ENCODE data around the gene CRADD.

Gene CRADD

DNA sequence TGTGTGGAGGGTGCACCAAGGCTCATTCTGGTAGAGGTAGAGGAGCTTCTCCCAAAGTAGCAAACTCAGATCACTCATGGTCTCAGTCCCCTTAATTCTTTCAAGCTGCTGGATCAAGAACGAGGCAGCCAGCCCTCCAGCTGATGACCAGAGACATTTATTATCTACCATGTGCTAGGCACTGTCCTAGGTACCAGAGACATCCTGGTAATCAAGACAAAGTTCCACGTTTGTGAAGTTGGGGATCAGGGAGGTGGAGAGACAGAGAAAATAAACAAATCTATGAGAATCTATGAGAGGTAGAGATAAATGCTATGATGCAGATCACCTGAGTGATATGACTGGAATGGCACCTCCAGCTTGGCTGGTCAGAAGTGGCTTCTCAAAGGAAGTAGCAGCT is 130.2 kb downstream of the CRADD start:
- no peak for DNase-seq (ENCODE audit: low read depth)

DNA sequence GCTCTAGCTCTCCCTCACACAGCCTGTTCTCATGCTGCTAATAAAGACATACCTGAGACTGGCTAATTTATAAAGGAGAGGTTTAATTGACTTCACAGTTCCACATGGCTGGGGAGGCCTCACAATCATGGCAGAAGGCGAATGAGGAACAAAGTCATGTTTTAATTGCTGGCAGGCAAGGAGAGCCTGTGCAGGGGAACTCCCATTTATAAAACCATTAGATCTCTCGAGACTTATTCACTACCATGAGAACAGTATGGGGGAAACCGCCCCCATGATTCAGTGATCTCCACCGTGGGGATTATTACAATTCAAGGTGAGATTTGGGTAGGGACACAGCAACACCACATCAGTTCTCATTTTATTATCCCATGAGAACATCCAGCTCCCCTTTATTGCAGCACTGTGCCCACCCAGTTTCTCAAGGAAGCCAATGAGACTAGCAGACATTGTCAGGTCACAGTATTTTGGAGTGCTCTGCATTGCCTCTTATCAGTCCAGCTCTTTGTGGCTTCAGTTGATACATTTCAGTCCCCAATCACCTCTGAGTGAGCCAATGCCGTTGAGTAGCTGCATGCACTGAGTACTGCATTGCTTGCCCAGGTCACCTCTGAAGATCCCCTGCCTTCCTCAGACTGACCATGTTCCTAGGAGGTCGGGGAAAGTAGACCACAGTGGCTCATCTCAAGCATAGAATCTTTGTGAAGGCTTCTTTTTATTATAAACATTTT is 131.2 kb downstream of the CRADD start:
- no peak for DNase-seq (ENCODE audit: low read depth)

DNA sequence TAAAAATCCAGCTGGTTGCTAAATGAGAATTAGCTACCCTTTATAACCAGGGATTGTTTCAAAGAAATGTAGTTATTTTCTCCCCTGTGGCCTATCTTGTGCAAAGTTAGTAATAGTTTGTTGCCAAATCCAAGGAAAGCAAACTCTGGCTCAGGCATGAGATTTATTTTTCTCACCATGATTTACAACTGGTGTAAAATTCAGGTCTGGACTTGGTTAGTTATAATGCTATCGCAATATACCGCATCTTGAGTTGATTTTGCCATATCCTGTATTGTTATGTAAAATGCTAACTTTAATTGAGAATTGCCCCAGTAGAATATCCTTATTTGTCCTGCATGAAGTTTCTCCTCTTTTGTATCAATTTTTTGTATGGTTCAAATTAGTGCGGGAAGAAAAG is 135.5 kb downstream of the CRADD start:
- DNase-seq (ENCODE audit: low read depth), result no peak

DNA sequence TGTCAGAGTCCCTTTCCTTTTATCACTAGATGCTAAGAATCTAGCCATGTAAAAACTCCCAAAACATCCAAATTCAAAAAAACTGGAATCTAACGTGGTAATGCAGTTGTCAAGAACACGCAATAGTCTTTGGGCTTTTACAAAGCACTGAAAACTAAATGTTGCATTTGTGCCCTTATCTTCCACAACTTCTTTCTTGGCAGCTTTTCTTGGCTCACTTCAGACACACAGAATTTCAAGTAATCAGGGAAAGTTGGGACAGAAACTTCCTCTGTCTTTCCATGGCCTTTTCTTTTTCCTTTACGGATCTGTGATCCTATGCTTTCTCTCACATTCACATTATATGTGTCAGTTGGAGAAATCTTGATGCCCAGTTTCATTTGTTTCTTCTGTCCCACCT is 136.0 kb downstream of the CRADD start:
- no peak for DNase-seq (ENCODE audit: low read depth)

- no peak for DNase-seq (ENCODE audit: low read depth)
These were observed 137.0 kb downstream of the CRADD start for GRCh38 chr12:93813972-93814821.

DNA sequence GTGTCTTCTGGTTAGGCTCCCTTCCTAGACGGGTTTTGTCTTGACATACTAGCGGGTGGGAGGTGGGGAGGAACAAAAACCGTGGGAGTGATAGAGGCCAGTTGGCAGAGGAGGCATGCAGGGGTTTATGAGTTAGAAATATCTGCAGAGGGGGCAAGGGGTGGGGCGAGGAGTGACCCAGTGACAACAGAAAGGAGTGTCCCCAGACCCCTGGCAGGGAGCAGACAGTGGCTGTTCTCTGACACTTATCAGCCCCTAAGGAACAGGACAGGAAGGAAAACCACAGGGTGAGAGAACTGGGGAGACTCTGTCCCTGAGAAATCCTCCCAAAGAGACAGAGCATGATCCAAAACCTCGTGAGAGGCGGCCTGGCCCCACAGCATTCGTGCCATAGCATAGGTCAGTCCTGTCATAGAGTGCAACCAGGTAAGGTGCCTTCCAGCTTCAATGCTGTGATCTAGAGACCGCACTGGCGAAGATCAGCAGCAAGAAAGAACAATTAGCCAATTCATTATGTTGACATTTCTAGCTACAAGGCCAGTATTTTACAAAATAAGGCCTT is 141.4 kb downstream of the CRADD start:
- no peak for DNase-seq (ENCODE audit: low read depth)

- DNase-seq (ENCODE audit: low read depth), result peak; percentile 28
These were observed 141.9 kb downstream of the CRADD start for GRCh38 chr12:93819050-93819491.

DNA sequence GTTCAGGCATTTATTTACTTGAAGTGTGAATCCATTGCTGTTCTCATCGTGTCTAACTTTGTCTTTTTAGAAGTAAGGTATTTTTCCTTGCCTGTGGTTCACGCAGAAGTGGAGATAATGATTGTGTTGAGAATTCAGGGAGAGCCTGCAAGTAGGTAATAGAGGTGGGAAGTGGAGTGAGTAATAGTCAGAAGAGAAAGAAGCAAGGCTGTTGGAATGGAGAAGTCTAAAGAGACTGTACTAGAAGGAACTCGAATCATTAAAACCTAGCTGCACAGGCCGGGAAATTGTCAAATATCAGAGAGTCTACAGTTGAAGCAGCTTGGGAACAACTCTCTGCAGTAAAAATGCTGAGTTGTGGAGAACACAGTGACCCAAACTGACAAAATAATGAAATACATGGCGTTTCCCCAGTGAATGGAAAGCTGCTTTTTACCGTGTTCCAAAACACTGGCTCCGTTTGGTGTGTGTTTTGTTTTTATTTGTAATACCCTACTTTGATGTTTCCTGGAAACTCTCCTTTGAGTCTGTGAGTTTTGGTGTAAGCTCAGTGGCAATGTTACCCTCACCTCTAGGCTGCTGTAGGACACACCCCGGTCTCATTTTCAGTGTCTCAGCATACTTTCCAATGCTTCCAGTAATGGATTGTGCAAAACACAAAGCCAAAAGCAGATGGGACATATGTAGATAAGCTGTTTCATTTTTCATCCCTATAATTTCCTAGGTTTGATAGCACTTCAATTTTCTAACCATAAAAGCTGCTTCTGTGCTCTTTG is 146.6 kb downstream of the CRADD start:
- DNase-seq (ENCODE audit: low read depth), result peak; percentile 46

DNA sequence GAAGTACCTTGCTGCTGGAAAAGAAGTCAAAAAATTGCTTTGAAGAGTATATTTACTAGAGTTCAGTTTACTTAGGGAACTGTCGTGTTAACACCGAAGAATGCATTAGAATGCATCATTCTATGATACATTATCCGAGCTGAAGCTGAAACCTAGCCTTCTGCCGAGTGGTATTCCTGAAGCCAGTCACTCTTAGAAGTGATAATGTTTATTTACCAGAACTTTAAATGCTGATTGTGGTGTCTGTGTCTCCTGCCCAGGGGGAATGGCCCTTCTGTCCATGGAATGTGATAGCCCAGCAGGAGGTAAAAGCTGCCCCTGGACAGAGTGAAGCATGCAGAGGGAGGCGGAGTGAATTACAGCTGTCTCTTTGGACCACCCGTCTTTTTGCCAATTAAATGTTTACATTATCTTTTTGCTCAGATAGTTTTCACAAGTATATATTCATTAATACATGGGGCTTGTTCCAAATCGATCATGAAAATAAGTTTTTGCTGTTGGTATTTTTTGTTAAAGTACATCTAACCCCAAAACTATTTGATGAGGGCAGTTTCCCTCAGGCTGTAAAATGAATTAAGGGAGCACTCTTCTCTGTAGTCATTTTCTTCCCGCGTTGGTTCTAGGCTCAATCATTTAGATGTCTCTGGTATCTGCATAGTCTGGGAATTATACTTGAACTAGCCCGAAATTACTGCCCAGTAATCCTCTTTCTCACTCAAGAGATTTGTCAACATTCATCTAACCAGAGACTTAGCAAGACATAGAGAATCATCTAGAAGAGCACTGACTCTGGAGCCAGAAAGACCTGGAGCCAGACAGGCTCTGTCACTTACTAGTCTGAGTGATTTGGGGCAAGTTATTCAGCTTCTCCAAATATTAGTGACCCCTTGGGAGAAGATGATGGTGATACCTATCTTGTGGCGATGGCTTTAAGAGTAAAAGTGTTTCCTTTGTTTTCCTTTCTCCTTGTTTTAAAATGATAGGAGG is 147.6 kb downstream of the CRADD start:
- peak; percentile 70 for DNase-seq (ENCODE audit: low read depth)

DNA sequence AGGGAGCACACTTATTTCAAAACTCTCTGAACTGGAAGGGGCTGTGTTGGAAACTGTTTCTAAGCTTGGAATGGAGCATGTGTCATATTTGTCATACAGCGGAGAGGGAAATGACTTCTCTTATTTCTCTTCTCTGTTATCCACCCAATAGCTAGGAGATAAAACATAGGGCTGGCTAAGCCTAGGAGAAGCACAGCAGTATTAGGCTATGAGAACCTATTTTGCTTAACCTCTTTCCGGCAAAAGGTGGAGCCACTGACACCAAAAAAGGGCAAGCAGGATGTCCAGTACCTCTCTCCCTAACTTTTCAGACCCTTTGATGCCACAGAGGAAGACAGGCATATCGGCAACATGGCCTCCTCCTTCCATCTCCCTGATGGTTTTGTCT is 148.3 kb downstream of the CRADD start:
- no peak for DNase-seq (ENCODE audit: low read depth)

DNA sequence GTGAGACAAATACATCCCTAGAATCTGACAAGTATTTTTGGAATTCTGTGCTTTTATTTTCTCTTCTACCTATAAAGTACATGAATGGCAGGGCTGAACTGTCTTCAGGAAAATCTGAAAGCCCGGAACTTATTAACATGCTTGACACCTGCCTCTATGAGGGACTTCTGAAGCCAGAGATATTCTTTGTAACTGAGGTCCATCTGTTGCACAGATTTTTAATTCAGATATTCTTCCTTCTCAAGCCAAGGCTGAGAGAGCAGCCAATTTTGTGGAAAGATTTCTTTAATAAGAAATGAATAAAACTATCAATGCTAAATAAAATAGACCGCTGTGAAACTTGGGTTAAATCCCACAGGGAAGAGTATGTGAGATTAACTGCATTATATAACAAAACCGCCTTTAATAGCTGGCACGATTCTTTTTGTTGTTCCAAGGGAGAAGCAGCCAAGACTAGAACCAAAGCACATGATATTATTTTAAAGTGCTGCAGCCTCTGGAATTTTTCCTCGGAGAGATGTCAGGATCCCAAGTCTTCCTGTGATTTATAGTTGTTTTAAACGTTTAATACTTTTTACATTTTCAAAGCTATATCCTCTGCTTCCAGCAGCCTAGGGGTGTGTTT is 148.9 kb downstream of the CRADD start:
- DNase-seq (ENCODE audit: low read depth), result no peak

GRCh38 chr12:93827179-93827578 is 150.0 kb downstream of the CRADD start:
- DNase-seq (ENCODE audit: low read depth), result no peak

DNA sequence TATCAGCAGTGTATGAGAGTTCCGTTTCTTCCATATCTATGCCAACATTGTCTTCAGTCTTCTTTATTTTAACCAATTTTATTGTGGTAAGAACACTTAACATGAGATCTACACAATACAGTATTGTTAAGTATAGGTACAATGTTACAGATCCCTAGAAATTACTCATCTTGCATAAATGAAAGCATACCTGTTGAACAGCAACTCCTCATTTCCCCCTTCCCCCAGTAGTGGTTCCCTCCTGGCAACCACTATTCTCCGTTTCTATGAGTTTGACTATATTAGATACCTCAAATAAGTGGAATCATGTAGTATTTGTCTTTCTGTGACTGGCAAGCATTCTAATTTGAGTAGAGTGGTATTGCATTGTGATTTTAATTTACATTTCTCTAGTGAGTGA is 150.5 kb downstream of the CRADD start:
- no peak for DNase-seq (ENCODE audit: low read depth)

DNA sequence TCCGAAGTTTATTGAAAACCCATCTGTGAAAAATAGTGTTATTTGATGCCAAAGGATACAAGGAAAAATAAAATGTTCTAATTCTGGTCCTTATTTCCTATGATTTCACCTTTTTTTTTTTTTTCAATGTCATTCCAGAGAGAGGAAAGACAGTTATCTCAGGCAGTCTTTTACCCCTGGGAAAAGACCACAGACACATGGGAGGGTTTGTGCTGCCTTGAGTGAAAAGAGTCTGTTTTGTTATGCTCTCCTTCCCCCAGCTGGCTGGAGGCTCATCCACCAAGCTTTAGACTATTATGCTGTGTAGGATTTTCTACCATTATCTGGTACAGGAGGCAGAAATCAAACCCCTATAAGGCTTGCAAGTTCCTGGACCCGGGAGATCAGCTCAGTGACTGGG is 151.8 kb downstream of the CRADD start:
- no peak for DNase-seq (ENCODE audit: low read depth)

DNA sequence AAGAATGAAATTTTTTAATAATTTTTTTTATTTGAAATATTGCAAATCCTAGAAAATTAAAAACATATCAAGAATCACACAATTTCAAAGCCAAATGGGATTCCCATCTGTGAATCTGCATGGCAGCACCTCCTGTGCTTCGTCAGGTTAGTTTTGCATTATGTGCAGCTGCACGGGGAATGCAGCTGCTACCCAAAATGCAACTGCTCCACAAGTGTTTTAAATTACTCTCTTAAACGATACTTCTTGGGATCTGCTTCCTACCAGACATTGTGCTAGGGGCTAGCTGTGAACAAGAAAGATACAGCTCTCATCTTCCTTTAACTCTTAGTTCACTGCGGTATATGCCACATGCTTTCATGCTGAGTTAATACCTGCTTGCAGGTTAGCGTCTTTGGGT is 154.2 kb downstream of the CRADD start:
- DNase-seq (ENCODE audit: low read depth), result no peak

GRCh38 chr12:93832131-93832530 is 155.0 kb downstream of the CRADD start:
- DNase-seq (ENCODE audit: low read depth), result no peak

DNA sequence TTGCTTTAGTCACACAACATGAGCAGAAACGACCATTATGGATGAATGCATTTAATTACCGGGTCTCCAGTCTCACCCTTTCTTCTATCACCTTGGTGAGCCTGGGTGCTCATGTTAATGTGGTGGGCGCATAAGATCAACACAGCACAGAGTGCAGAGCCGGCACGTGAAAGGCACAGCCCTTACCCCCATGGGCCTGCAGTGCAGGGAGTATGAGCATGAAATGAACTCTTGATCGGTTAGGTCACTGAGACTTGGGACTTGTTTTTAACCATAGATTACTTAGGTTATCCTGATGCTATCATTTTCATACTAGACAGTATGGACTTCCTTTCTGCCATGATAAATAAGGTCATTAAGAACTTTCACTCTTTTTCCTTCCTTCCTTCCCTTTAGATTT is 156.8 kb downstream of the CRADD start:
- no peak for DNase-seq (ENCODE audit: low read depth)

GRCh38 chr12:93836620-93837260 is 159.6 kb downstream of the CRADD start:
- DNase-seq (ENCODE audit: low read depth), result peak; percentile 13

DNA sequence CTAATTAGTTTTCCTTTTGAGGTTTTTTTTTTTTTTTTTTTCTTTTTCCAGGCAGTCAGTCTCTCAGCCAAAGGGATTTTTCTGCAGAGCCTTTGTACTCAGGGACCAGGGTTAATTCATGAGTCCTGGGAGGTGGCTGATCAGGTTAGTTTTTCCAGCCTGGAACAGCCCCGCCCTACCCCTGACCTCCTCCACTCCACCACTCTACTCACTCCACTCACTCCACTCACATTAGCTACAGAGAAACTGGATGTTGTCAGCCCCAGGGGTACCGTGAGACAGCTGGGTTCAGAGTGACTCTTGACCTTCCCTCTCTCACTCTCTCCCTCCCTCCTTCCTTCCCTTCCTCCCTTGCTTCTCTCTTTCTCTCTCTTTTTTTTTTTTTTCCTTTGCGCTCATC is 161.0 kb downstream of the CRADD start:
- DNase-seq (ENCODE audit: low read depth), result no peak

DNA sequence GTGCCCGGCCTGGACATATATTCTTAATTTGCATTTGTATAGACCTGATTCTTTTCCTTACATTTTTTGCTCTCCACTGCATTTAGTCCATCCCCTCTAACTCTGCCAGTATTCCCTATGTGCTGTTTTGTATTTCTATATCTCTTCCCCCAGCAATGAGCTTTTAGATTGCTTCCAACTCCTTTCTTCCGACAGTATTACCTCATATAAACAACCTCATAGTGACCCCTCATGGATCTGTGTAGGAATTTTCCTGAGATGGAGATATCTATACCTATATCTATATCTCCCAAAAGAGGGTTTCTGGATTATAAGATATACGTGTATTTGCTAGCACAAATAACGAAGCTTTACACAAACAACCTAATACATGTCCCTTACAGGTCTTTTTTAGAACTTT is 161.9 kb downstream of the CRADD start:
- DNase-seq (ENCODE audit: low read depth), result peak; percentile 49

Data from ELR (cell line).